ELR (cell line): ENCODE measurements around the gene VSTM5.
"Not testable (repeated sequence)": the region's sequence is repeated elsewhere in the genome, so short reads cannot be mapped to it uniquely, and the experiment has no call there.

Experiments used
- DNase-seq: peaks from one replicate; pipeline ENCODE4 v3.0.0-alpha.2; 2015; ENCODE audit warnings: low read depth

Gene VSTM5

DNA sequence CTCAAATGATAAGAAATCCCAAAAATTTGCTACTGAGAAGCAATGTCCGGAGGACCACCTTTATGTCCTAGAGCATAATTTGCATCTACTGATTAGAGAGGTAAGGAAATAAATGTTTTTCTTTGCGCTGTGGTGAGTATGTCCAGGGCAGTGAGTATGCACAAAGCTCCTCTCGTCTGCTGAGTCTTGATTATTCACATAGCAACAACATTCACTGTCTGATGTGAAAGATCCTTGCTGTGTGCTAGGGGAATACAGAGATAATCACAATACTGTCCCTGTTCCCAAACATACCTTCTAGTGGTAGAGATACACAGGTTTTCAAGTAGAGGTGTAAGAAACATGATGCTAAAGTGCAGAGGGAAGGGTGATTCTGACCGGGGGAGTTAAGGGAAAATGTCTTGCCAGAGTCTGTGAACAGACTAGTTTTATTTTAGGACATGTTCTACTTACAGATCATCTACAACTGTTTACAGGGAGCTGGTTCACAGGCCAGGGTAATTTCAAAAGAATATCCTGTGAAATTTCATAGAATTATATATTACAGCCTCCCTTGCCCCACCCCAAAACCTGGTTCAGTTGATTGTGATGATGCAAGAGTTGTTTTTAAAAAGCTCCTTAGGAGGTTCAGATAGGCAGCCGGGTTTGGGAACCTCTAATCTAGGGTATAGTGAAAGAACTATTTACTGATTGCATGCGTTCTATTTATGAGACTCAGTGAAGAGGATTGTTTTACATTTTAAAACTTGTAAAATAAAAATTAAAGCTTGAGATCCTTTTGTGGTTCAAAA lies 53.8 kb downstream of the VSTM5 start:
- DNase-seq, result no peak

DNA sequence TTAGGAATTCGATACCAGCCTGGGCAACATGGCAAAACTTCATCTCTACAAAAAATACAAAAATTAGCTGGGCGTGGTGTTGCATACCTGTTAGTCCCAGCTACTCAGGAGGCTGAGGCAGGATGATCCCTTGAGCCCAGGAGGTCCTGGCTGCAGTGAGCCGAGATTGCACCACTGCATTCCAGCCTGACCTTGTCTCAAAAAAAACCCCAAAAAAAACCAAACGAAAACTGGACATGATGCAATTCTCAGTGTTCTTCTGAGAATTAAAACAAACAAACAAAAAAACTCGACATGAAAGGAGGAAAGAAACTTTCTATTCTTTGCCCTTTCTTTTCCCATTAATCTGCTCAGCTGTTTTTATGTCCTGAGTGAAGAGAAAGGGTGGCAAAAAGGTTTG lies 58.9 kb downstream of the VSTM5 start:
- no peak for DNase-seq

DNA sequence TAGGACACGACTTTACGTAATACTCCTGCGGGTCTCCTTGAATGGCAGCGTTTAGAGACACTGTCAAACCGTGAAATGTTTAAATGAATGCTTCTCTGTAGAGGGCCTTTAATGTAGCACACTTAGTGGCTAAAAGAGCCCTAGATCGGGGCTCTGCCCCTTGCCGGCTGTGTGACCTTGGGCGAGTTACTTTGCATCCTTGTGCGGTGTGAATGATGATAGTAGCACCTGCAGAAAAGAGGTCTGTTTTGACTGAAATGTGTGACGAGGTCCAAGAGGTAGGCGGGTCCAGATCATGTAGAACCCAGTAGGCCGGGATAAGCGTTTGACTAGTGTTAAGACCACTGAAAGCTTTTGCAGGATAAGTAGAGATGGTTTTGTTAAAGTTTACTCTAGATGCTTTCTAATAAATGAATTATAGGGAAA lies 65.5 kb downstream of the VSTM5 start:
- DNase-seq, result peak; percentile 33

DNA sequence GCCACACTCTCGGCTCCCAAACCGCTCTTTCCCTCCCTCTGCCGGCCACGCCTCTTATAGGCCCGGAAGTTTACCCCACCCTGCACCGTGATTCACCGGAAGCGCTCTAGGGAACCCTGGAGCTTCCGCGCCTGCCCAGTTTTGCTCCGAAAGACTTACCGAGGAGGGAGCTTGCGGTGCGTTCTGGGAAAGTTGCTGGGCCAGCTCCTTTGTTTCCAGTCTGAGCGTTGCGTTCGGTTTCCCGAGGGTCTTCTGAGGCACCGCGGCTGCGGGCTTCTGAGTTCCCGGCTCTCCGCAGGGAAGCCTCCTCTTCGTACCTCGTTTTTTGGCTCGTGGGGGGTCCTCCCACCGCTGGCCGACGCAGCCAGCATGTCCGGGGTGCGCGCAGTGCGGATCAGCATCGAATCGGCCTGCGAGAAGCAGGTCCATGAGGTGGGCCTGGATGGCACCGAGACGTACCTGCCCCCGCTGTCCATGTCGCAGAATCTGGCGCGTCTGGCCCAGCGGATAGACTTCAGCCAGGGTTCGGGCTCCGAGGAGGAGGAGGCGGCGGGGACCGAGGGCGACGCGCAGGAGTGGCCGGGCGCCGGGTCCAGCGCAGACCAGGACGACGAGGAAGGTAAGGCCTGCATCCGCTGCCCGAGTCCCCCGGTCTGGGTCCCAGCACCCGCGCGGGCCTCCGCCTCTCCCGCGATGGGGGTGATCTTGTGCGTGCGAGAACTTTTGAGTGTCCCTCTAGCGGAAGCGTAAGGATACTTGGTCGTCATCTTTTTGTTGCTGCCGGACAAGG lies 66.1 kb downstream of the VSTM5 start, which contains the start of gene MED17:
TSS of gene MED17 (plus strand) at position 138 of the 790 bp plus-strand sequence. CDS start at position 370, 232 bp downstream.
- DNase-seq, result peak; percentile 96

DNA sequence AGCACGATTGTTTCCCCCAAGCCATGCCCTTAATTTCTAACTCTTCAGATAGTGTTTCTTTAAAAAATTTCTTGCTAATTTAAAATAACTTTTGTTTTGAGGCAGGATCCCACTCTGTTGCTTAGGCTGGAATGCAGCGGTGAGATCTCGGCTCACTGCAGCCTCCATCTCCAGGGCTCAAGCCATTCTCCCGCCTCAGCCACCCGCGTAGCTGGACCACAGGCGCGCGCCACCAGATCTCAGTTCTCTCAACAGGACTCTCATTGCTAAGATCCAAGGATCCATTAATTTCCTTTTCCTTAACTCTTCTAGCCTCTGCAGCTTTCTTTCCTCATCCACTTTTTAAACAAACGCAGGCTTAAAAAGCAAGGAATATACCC lies 66.7 kb downstream of the VSTM5 start:
- DNase-seq, result no peak

DNA sequence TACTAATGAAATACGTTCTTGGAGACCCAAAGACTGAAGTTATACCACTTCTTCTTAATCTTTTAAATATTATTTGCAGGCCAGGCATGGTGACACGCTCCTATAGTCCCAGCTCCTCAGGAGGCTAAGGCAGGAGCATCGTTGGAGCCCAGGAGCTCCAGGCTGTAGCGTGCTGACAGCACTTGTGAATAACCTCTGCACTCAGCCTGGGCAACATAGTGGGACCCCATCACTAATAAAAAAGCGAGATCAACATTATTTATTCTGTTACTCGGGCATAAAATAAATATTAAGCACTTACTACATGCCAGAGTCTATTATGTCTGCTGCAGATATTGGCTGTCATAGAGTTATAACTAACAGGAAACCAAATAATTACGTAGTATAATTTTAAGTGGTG lies 67.1 kb downstream of the VSTM5 start:
- peak; percentile 2 for DNase-seq

DNA sequence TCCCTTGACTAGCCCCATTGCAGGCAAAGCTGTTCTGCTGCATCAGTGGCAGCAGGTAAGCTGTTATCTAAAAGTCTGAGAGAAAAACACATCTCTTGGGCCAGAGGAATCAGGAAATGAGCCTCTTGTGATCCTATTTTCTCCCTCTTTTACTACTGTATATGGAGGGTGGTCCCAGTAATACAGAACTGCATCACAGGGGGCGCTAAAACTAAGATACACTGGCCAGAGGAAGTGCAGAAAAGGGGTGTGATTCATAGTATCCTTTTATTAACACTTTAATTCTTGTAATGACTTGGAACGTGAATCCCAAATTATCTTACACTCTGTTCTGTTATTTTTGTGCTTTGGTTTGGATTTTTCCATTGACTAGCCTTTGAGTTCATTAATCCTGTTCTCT lies 75.1 kb downstream of the VSTM5 start:
- peak; percentile 45 for DNase-seq

DNA sequence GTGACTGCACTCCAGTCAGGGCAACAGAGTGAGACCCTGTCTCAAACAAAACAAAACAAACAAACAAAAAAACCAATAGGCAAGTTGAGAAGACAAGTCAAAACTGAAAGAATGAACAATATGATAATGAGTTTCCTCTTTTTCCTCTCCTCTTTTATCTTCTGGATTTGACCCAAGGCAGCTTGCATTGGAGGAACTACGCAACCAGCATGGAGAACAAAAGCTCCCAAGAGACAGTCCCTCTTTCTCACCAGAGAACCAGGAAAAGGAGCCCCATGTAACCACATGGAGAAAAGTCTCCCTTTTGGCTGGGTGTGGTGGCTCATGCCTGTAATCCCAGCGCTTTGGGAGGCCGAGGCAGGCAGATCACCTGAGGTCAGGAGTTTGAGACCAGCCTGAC lies 75.9 kb downstream of the VSTM5 start:
- not testable (repeated sequence) for DNase-seq

DNA sequence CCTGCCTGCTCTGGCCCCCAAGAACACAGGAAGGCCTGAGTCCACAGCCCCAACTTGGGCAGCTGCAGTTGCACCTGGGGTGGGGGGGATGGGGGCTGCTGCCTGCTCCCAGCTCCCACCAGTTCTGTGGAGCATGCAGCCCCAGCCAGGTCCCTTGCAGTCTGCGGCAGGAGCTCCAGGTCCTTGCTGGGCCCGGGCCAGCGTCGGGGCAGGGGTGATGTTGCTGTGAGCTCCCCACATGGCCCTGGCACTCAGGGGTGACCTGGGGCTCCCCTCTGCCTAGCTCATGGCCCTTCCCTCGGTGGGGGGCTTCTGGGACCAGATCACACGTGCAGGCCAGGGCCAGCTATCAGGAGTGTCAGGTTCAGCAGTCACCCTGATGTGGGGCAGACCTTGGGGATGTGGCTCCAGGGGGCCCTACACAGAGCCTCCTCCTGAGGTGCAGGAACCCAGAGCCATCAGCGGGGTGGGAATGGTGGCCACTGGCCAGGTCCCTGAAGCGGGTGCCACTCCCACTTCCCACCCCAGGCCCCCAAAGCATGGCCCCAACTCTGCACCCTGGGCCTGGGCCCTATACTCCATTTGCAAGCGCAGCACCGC lies 76.7 kb downstream of the VSTM5 start:
- DNase-seq, result no peak

DNA sequence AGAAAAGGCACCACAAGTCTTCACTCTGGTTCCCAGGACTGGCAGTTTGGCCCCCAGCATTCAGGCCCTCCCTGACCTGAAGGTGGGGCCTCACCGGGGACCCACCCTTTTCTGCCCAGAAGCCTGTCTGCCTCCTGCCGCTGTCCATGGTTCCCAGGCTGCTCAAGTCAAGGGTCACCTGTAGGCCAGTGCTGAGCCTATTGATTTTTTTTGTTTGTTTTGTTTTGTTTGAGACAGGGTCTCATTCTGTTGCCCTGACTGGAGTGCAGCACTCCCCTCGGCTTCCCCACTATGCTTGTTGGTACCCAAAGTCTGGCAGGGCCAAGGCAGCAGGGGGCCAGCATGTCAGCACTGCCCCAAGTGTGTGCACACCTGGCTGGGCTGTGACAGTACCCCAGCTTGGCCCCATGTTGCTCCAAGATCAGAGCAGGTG lies 77.4 kb downstream of the VSTM5 start:
- no peak for DNase-seq

DNA sequence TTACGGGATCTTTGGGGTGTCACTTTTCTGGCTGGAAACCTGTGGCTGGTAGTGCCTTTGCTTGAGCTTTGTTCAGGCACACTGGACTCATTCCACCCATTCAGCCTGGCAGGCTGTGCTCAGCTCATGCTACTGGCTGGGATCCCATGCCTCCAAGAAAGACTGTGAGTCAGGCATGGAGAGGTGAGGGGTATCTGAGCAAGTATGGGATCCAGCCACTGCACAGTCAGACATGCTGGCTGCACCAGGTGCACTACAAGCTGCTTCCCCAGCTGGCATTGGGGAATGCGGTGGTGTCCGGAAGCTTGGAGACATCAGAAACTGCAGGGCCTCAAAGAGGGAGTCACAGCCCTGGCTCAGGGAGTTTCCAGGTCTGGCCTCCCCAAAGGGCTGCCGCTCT lies 78.3 kb downstream of the VSTM5 start:
- DNase-seq, result no peak

DNA sequence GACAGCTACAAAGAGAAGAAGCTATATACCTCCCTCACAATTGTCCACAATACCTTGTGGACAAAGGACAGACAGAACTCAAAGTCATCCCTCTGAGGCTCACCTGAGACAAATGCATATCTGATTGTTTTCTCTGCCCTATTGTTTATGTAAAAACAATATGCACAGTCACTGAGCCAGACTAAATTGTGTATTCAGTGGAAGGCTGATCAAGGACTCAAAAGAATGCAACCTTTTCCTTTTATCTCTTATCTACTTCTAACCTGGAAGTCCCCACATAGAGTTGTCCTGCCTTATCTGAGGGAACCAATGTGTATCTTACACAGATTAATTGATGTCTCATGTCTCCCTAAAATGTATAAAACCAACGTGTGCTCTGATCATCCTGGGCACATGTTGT lies 80.3 kb downstream of the VSTM5 start:
- no peak for DNase-seq
